WERI-Rb-1 (cell line): ENCODE data around the gene SYT6.

ENCODE experiments used
- DNase-seq: peaks from one replicate; pipeline ENCODE4 v3.0.0-alpha.2; 2020
- H3K27ac ChIP-seq: fragments of 250-450 bp; sonication (Bioruptor Pico); 2 replicates; pipeline ENCODE4 v1.5.1; 2020; ENCODE audit warnings: mild to moderate bottlenecking, moderate library complexity
- H3K27me3 ChIP-seq: fragments of 250-450 bp; sonication (Bioruptor Pico); 2 replicates; pipeline ENCODE4 v1.5.1; 2021; ENCODE audit warnings: mild to moderate bottlenecking, low read depth, moderate library complexity; ENCODE audit not compliant: insufficient read depth, severe bottlenecking
- H3K36me3 ChIP-seq: fragments of 250-450 bp; sonication (Bioruptor Pico); 2 replicates; pipeline ENCODE4 v1.5.1; 2020; ENCODE audit warnings: mild to moderate bottlenecking, moderate library complexity
- H3K4me3 ChIP-seq: 2 replicates; pipeline ENCODE4 v1.5.1; 2011; ENCODE audit warnings: low read depth, mild to moderate bottlenecking, control low read depth, low read length
- H3K9me3 ChIP-seq: fragments of 250-450 bp; sonication (Bioruptor Pico); 2 replicates; pipeline ENCODE4 v1.5.1; 2021; ENCODE audit warnings: mild to moderate bottlenecking, moderate library complexity; ENCODE audit not compliant: severe bottlenecking
- TF ChIP-seq, protein P1 (sequence below): IDR thresholded peaks from 2 replicates; pipeline ENCODE4 v1.5.1; 2011; ENCODE audit warnings: low read depth, mild to moderate bottlenecking, control low read depth, inconsistent platforms, low read length

The SYT6 gene

DNA sequence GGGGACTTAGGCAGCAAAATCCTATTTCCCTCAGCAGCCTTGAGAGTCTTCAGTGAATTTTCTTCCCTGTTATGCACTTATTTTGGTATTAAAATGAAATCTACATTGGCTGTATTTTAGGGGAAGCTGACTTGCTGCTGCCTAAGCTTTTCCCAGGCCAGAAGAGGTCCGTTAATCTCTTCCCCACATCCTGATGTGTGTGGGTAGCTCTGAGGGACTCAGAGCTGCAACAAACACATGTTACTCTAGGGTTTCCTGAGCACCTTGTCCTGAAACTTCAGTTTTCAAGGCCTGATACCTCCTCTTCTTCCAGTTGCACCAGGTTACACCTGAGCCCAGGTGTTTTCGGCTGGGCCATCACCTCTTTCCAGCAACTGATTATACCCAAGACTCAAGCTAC is 51.5 kb downstream of the SYT6 start:
- no peaks in the 10 kb centered on the region for H3K9me3 ChIP-seq
- no peak overlapping the region for H3K4me3 ChIP-seq
- no peaks in the 10 kb centered on the region for H3K36me3 ChIP-seq
- no peak for DNase-seq
- TF ChIP-seq, protein P1, sequence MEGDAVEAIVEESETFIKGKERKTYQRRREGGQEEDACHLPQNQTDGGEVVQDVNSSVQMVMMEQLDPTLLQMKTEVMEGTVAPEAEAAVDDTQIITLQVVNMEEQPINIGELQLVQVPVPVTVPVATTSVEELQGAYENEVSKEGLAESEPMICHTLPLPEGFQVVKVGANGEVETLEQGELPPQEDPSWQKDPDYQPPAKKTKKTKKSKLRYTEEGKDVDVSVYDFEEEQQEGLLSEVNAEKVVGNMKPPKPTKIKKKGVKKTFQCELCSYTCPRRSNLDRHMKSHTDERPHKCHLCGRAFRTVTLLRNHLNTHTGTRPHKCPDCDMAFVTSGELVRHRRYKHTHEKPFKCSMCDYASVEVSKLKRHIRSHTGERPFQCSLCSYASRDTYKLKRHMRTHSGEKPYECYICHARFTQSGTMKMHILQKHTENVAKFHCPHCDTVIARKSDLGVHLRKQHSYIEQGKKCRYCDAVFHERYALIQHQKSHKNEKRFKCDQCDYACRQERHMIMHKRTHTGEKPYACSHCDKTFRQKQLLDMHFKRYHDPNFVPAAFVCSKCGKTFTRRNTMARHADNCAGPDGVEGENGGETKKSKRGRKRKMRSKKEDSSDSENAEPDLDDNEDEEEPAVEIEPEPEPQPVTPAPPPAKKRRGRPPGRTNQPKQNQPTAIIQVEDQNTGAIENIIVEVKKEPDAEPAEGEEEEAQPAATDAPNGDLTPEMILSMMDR, result no peak
- H3K27me3 ChIP-seq, result no peaks in the 10 kb centered on the region
- H3K27ac ChIP-seq, result no peak overlapping the region

DNA sequence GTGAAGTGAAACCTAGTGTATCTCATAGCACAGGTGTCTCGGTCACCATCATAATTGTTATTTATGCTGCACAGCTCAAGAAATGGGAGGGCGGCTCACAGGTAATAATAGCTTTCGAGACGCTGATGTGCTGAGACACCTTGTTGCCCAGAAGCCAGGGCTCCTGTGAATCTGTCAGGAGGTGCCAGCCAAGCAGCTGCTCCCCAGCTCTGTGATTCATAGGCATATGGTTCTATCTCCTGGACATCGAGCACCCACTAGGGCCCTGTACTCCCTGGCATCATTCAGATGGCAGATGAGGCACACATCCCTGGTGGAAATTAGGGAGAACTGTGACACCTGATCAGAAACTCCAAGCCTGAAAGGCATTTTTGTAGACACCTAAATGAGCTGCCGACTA is 53.5 kb downstream of the SYT6 start:
- DNase-seq, result no peak
- Histone ChIP-seq H3K27ac (no peak overlapping the region), H3K4me3 (no peak overlapping the region), H3K9me3 (no peaks in the 10 kb centered on the region), H3K36me3 (no peaks in the 10 kb centered on the region), H3K27me3 (no peaks in the 10 kb centered on the region)
- TF ChIP-seq, protein P1, result no peak

DNA sequence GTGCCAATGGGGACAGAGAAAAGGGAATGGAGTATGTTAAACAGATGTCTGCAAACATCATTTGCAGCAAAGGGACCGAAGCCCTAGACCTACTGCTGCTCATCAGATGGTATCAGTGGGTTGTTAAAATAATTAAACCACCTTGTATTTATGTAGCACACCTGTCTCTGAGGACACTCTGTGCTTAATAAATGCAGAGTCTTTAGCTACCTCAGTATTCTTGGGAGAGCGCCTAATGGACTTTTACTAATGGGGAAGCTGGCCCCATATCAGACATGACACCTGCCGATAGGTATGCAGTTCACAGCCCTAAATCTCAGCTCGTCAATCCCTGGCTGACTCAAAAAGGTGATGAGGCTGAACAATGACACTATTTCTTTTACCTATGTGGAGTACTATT is 54.4 kb downstream of the SYT6 start:
- DNase-seq, result no peak
- Histone ChIP-seq H3K36me3 (no peaks in the 10 kb centered on the region), H3K27ac (no peak overlapping the region), H3K9me3 (no peaks in the 10 kb centered on the region), H3K27me3 (no peaks in the 10 kb centered on the region), H3K4me3 (no peak overlapping the region)
- TF ChIP-seq, protein P1, result no peak

DNA sequence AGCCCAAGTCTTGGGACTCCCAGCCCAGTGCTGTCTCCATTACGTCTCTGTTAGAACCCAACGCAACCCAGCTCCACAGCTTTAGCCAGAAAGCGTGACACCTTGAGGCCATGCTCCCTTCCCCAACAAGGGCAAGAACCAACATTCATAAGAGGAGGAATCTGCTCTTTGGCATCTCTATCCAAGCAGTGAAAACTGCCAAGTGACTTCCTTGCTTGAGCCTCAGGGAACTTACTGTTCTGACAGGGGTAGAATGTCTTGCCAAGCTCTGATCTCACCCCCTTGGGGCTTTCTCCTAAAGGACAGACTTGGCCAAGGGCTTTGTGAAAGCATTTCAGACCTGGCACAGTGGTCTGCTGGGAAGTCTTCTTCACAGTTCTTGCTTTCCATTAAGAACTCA is 56.6 kb downstream of the SYT6 start:
- Histone ChIP-seq H3K36me3 (no peaks in the 10 kb centered on the region), H3K27me3 (no peaks in the 10 kb centered on the region), H3K27ac (no peak overlapping the region), H3K9me3 (peaks cover 2% of the 10 kb centered on the region), H3K4me3 (no peak overlapping the region)
- no peak for DNase-seq
- TF ChIP-seq, protein P1, result no peak

DNA sequence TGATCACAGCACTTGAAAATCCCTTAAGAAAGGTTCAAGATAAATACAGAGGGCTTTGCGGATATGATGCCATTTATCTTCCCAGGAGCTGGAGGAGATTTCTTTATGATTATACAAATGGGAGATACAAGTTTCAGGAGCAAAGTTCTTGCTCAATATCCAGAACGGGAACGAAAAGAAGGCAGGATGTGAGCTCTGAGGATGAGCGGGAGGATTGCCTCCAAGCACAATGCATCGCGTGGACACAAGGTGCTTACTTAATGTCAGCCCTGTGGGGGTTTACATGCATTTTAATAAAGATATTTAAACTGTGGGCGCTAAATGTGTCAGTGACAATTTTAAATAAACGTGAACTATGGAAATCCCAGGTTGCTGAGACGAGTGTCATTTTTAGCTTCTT is 59.0 kb downstream of the SYT6 start:
- Histone ChIP-seq H3K4me3 (no peak overlapping the region), H3K27ac (no peak overlapping the region), H3K36me3 (no peaks in the 10 kb centered on the region), H3K27me3 (no peaks in the 10 kb centered on the region), H3K9me3 (peaks cover 2% of the 10 kb centered on the region)
- TF ChIP-seq, protein P1, result no peak
- DNase-seq, result no peak

DNA sequence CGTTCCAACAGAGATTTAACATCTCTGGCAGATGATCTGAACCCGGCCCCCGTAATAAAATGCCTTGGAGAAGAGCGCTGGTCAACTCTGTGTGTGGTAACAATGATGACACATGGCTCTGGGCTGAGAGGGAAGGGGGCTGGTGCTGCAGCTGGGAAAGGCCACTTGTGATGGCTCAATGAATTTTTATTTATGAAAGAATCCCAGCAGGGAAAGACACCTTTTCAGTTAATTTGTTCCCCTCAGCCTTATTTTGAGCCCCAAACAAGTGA is 59.4 kb downstream of the SYT6 start:
- H3K9me3 ChIP-seq, result peaks cover 2% of the 10 kb centered on the region
- no peak overlapping the region for H3K27ac ChIP-seq
- no peaks in the 10 kb centered on the region for H3K36me3 ChIP-seq
- H3K27me3 ChIP-seq, result no peaks in the 10 kb centered on the region
- TF ChIP-seq, protein P1, result no peak
- no peak overlapping the region for H3K4me3 ChIP-seq
- no peak for DNase-seq
